GM10248 (cell line): Measurements from ENCODE around the gene CAMKMT.

ENCODE experiments used
- CTCF ChIA-PET: fragments of 300-600 bp; sonication (Branson Sonifier 250); formaldehyde crosslinking; extraction: SDS; loops from one replicate; lab custom pipeline; 2021; ENCODE audit warnings: antibody characterized with exemption; lab: Yijun Ruan, JAX
- POLR2A ChIA-PET: fragments of 350-650 bp; sonication (Branson Sonifier 250); formaldehyde crosslinking; extraction: SDS; loops from one replicate; lab custom pipeline; 2020; ENCODE audit warnings: antibody characterized with exemption; lab: Yijun Ruan, JAX
- DNase-seq: peaks from one replicate; pipeline ENCODE4 v3.0.0; 2012; ENCODE audit errors: extremely low spot score
- TF ChIP-seq, protein P1 (sequence below): IDR thresholded peaks from 2 replicates; pipeline ENCODE4 v1.5.1; 2012; ENCODE audit warnings: mild to moderate bottlenecking, low read depth; ENCODE audit errors: extremely low read depth, missing control alignments, control extremely low read depth

The CAMKMT gene

GRCh38 chr2:44570271-44570670 lies 208.5 kb downstream of the CAMKMT start:
- no peak for DNase-seq
- POLR2A ChIA-PET = no interaction called here
- TF ChIP-seq, protein P1, sequence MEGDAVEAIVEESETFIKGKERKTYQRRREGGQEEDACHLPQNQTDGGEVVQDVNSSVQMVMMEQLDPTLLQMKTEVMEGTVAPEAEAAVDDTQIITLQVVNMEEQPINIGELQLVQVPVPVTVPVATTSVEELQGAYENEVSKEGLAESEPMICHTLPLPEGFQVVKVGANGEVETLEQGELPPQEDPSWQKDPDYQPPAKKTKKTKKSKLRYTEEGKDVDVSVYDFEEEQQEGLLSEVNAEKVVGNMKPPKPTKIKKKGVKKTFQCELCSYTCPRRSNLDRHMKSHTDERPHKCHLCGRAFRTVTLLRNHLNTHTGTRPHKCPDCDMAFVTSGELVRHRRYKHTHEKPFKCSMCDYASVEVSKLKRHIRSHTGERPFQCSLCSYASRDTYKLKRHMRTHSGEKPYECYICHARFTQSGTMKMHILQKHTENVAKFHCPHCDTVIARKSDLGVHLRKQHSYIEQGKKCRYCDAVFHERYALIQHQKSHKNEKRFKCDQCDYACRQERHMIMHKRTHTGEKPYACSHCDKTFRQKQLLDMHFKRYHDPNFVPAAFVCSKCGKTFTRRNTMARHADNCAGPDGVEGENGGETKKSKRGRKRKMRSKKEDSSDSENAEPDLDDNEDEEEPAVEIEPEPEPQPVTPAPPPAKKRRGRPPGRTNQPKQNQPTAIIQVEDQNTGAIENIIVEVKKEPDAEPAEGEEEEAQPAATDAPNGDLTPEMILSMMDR = no peak
- CTCF ChIA-PET = interaction anchor here (1.7 to 1.9 kb wide), 2 partner anchors 9 to 91 kb away, joined by 3 to 5 read pairs; no protein-coding TSS in a partner anchor

DNA sequence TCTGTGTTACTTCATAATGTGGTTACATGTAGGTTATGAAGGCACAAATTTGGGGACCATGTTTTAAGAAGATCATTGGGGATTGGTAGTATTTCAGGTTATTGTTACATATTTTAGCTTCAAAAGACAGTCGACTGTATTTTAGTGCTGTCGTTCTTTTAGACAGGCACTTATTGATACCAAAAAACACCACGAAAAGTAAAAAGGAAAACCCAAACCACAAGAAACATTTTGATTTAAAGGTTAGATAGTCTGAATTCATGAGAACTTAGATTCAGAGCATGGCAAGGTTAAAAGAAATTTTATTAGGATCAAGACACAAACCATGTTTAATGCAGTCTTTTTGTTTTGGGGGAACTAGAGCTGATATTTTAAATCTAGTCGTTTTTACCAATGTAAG lies 209.0 kb downstream of the CAMKMT start:
- CTCF ChIA-PET = interaction anchor here (1.1 to 1.9 kb wide), 3 partner anchors 8 to 91 kb away, joined by 3 to 5 read pairs (median 3); no protein-coding TSS in a partner anchor
- TF ChIP-seq, protein P1 = no peak

GRCh38 chr2:44572196-44572900 lies 210.6 kb downstream of the CAMKMT start:
- ChIA-PET CTCF (no interaction called here), POLR2A (no interaction called here)
- TF ChIP-seq, protein P1 = no peak
- DNase-seq = no peak

More for the DNA sequence above, 209.0 kb downstream of the CAMKMT start:
- DNase-seq = no peak
- POLR2A ChIA-PET = no interaction called here

DNA sequence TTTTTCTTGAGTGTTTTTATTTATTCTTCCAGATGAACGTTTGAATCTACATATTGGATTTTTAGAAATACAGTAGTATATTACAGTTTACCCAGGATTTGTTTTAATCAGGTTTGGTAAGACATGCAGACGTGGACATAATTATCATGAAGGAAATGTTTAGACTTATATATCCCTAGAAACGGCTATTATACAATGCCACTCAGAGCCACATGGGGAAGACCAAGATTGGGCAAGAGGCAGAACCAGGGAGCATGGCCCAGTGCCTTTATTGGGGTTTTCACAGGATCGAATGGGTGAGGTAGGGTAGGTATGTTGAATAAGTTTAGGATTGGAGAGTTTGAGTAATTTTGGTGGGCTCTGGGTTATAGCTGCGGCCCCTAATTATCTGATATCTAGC lies 212.2 kb downstream of the CAMKMT start:
- ChIA-PET CTCF (interaction anchor here (0.9 kb wide), 1 partner anchor 14 kb away, joined by 3 read pairs; no protein-coding TSS in a partner anchor), POLR2A (no interaction called here)
- TF ChIP-seq, protein P1 = no peak
- no peak for DNase-seq

DNA sequence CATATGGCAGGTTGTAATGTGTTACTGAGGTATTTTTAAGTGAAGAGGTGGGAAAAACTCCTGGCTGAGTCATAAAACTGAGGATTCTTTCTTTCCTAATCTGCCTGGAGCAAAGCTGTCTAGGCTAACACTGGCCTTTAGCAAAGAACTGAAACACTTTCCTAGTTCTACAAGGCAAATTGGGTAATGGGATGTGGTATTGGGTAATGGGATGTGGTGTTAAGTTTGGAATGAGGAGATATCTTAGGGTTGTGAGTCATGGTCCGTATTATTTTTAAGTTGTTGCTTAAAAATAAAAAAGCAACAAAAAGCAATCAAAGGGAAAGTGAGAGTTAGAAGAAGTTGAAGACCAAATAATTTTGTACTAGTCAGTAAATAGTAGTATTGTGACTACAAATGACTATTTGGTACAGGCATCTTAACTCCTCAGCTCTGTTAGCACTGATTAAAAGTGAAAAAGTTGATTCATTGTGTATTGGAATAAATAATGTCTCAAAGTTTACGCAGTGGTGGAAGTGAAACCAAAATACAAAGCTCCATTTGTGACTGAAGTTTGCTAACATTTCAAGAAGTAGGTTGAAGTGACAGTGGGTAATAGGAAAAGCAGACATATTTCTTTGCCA lies 216.8 kb downstream of the CAMKMT start:
- ChIA-PET POLR2A (no interaction called here), CTCF (interaction anchor here (1.0 to 2.2 kb wide), 4 partner anchors 8 to 21 kb away, joined by 3 to 8 read pairs (median 4); no protein-coding TSS in a partner anchor)
- DNase-seq = peak; percentile 60

More for the DNA sequence above, 216.8 kb downstream of the CAMKMT start:
- TF ChIP-seq, protein P1 = no peak
